Astrocyte (in vitro differentiated cells and primary cell): Measurements from ENCODE around the gene PDGFRB. TPM values are rescaled to one million over a fixed set of nuclear protein-coding genes. Genes with fewer than 3 reads are reported as not detected.

Experiments
- DNase-seq: peaks from one replicate; pipeline ENCODE4 v3.0.0-alpha.2; 2010; ENCODE audit warnings: low read depth
- FAIRE-seq: peaks from 2 replicates; lab custom pipeline; 2011; peaks lifted over from hg19 to GRCh38; lab: Jason Lieb, UNC
- H2AFZ ChIP-seq: 2 replicates; pipeline ENCODE4 v1.6.0; 2012; ENCODE audit warnings: low read depth, low read length, inconsistent platforms
- H3K27ac ChIP-seq: 2 replicates; pipeline ENCODE4 v1.5.1; 2011; ENCODE audit warnings: low read depth, low read length, inconsistent platforms
- H3K27me3 ChIP-seq: 2 replicates; pipeline ENCODE4 v1.6.0; 2011; ENCODE audit warnings: low read length, inconsistent platforms; ENCODE audit not compliant: insufficient read depth
- H3K36me3 ChIP-seq: 2 replicates; pipeline ENCODE4 v1.5.1; 2011; ENCODE audit warnings: low read length, inconsistent platforms; ENCODE audit not compliant: insufficient read depth
- H3K4me1 ChIP-seq: 2 replicates; pipeline ENCODE4 v1.5.1; 2011; ENCODE audit warnings: low read length, inconsistent platforms; ENCODE audit not compliant: insufficient read depth
- H3K4me2 ChIP-seq: 2 replicates; pipeline ENCODE4 v1.6.0; 2012; ENCODE audit warnings: low read length, inconsistent platforms
- H3K4me3 ChIP-seq: 2 replicates; pipeline ENCODE4 v1.5.1; 2011; ENCODE audit warnings: low read depth, mild to moderate bottlenecking, low read length, inconsistent platforms; ENCODE audit not compliant: insufficient read depth
- H3K79me2 ChIP-seq: 2 replicates; pipeline ENCODE4 v1.6.0; 2012; ENCODE audit warnings: mild to moderate bottlenecking, low read length, inconsistent platforms; ENCODE audit not compliant: insufficient read depth
- H3K9ac ChIP-seq: 2 replicates; pipeline ENCODE4 v1.6.0; 2012; ENCODE audit warnings: mild to moderate bottlenecking, low read length, inconsistent platforms
- H3K9me3 ChIP-seq: 2 replicates; pipeline ENCODE4 v1.5.1; 2012; ENCODE audit warnings: low read depth, mild to moderate bottlenecking, low read length, inconsistent platforms; ENCODE audit not compliant: insufficient read depth
- H4K20me1 ChIP-seq: 2 replicates; pipeline ENCODE4 v1.6.0; 2012; ENCODE audit warnings: low read length, inconsistent platforms; ENCODE audit not compliant: insufficient read depth
- H3K27ac Mint-ChIP-seq: one replicate; pipeline ENCODE4 v1.8.0; 2021; ENCODE audit warnings: mild to moderate bottlenecking, mixed read lengths; ENCODE audit not compliant: unreplicated experiment
- H3K27me3 Mint-ChIP-seq: one replicate; pipeline ENCODE4 v1.8.0; 2021; ENCODE audit warnings: low read depth, mixed read lengths; ENCODE audit not compliant: unreplicated experiment
- H3K36me3 Mint-ChIP-seq: one replicate; pipeline ENCODE4 v1.8.0; 2021; ENCODE audit warnings: low read depth, mixed read lengths; ENCODE audit not compliant: unreplicated experiment
- H3K4me1 Mint-ChIP-seq: one replicate; pipeline ENCODE4 v1.8.0; 2021; ENCODE audit warnings: low read depth, mixed read lengths; ENCODE audit not compliant: unreplicated experiment
- H3K4me3 Mint-ChIP-seq: one replicate; pipeline ENCODE4 v1.8.0; 2021; ENCODE audit warnings: mild to moderate bottlenecking, moderate library complexity, mixed read lengths; ENCODE audit not compliant: unreplicated experiment
- H3K9me3 Mint-ChIP-seq: one replicate; pipeline ENCODE4 v1.8.0; 2021; ENCODE audit warnings: mild to moderate bottlenecking, mixed read lengths; ENCODE audit not compliant: unreplicated experiment
- EZH2 ChIP-seq: IDR thresholded peaks from 2 replicates; pipeline ENCODE4 v1.6.1; 2012; ENCODE audit warnings: mild to moderate bottlenecking, low read length, inconsistent platforms; ENCODE audit not compliant: insufficient read depth
- total RNA-seq: library from RNA; stranded (reverse); gene quantifications from 2 replicates; pipeline ENCODE4 v1.2.1, GENCODE V29; 2021
- TF ChIP-seq, protein P1 (sequence below): IDR thresholded peaks from 2 replicates; pipeline ENCODE4 v1.5.1; 2011; ENCODE audit warnings: low read depth, mild to moderate bottlenecking, inconsistent platforms, low read length, moderate library complexity; ENCODE audit not compliant: insufficient read depth

Gene PDGFRB
- total RNA-seq, 1 donor from 2014 or later: 78.8 TPM

GRCh38 chr5:150143350-150144245 lies 12.0 kb downstream of the PDGFRB start:
- peaks cover 4% of the 10 kb centered on the region for H3K36me3 ChIP-seq
- no peak overlapping the region for H2AFZ ChIP-seq
- peaks cover 60% of the 10 kb centered on the region for H3K4me1 Mint-ChIP-seq
- peaks cover 74% of the 10 kb centered on the region for H3K4me1 ChIP-seq
- TF ChIP-seq, protein P1, sequence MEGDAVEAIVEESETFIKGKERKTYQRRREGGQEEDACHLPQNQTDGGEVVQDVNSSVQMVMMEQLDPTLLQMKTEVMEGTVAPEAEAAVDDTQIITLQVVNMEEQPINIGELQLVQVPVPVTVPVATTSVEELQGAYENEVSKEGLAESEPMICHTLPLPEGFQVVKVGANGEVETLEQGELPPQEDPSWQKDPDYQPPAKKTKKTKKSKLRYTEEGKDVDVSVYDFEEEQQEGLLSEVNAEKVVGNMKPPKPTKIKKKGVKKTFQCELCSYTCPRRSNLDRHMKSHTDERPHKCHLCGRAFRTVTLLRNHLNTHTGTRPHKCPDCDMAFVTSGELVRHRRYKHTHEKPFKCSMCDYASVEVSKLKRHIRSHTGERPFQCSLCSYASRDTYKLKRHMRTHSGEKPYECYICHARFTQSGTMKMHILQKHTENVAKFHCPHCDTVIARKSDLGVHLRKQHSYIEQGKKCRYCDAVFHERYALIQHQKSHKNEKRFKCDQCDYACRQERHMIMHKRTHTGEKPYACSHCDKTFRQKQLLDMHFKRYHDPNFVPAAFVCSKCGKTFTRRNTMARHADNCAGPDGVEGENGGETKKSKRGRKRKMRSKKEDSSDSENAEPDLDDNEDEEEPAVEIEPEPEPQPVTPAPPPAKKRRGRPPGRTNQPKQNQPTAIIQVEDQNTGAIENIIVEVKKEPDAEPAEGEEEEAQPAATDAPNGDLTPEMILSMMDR: no peak
- TF ChIP-seq EZH2: no peak
- H3K9ac ChIP-seq: peak overlapping the region; percentile 84
- H3K79me2 ChIP-seq: peaks cover 60% of the 10 kb centered on the region
- no peaks in the 10 kb centered on the region for H3K27me3 ChIP-seq
- FAIRE-seq: no peak
- peaks cover 8% of the 10 kb centered on the region for H3K36me3 Mint-ChIP-seq
- DNase-seq: peak; percentile 94
- H4K20me1 ChIP-seq: no peaks in the 10 kb centered on the region
- no peaks in the 10 kb centered on the region for H3K9me3 Mint-ChIP-seq
- H3K27ac Mint-ChIP-seq: peak overlapping the region; percentile 98
- peak overlapping the region; percentile 74 for H3K4me2 ChIP-seq
- no peak overlapping the region for H3K4me3 Mint-ChIP-seq
- peak overlapping the region; percentile 99 for H3K27ac ChIP-seq
- H3K4me3 ChIP-seq: no peak overlapping the region
- H3K27me3 Mint-ChIP-seq: no peaks in the 10 kb centered on the region
- H3K9me3 ChIP-seq: no peaks in the 10 kb centered on the region

DNA sequence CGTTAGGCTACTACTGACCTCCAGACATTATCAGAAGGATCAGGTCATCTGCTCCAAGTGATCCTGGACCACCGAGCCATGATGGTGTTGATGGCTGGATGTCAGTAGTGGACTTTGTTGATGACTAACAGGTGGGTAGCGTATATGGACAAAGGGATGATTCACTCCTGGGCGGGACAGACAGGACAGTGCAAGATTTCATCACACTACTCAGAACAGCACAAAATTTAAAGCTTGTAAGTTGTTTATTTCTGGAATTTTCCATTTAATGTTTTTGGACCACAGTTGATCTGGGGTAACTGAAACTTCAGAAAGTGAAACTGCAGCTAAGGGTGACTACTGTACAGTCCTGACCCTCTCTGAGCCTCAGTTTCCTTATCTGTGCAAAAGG lies 12.7 kb downstream of the PDGFRB start:
- H3K4me2 ChIP-seq: peak overlapping the region; percentile 74
- H3K79me2 ChIP-seq: peaks cover 57% of the 10 kb centered on the region
- H4K20me1 ChIP-seq: no peaks in the 10 kb centered on the region
- peak overlapping the region; percentile 99 for H3K27ac ChIP-seq
- Mint-ChIP-seq H3K4me1 (peaks cover 64% of the 10 kb centered on the region), H3K36me3 (peaks cover 3% of the 10 kb centered on the region), H3K9me3 (no peaks in the 10 kb centered on the region), H3K27ac (peak overlapping the region; percentile 98), H3K27me3 (no peaks in the 10 kb centered on the region), H3K4me3 (peak overlapping the region; percentile 17)
- H3K9me3 ChIP-seq: no peaks in the 10 kb centered on the region
- H2AFZ ChIP-seq: no peak overlapping the region
- H3K27me3 ChIP-seq: no peaks in the 10 kb centered on the region
- peaks cover 81% of the 10 kb centered on the region for H3K4me1 ChIP-seq
- H3K4me3 ChIP-seq: no peak overlapping the region
- DNase-seq (peak; percentile 93), FAIRE-seq (peak; percentile 93)
- TF ChIP-seq EZH2: no peak
- TF ChIP-seq, protein P1: no peak
- H3K36me3 ChIP-seq: peaks cover 4% of the 10 kb centered on the region
- H3K9ac ChIP-seq: peak overlapping the region; percentile 84
